Adipose tissue (tissue), 3 donors: ENCODE results near the gene OR5H14. TPM values are rescaled to one million over a fixed set of nuclear protein-coding genes. Genes with fewer than 3 reads are reported as not detected.
"Not testable (repeated sequence)": the region's sequence is repeated elsewhere in the genome, so short reads cannot be mapped to it uniquely, and the experiment has no call there.

Experiments used
- H3K27ac ChIP-seq: one replicate; pipeline ENCODE4 v1.5.1; 2013; ENCODE audit warnings: low read depth, low read length
- WGBS, 3 donors: extraction: QIAGEN DNeasy Blood & Tissue Kit; methylation state at CpG; one replicate each; pipeline ENCODE4 v1.1.7; 2013; 5-methylcytosine and 5-hydroxymethylcytosine counted together
- polyA plus RNA-seq, 3 donors: library from polyadenylated mRNA; stranded (reverse); fragments of 200-250 nt; gene quantifications; one replicate each; pipeline ENCODE4 v1.2.3, GENCODE V29; 2013
- donor health status: healthy with polysubstance abuse.
- donor health status: Bipolar disorder and iron deficiency.
- donor health status: healthy.

Gene OR5H14
- polyA plus RNA-seq: not detected

- 50 to 76% (median 67%) methylated on average over 1 of the region's 1 CpG for WGBS, 3 donors
- H3K27ac ChIP-seq: no peak within 1 kb of the TSS
Measured at GRCh38 chr3:98147179-98147578, at the start of gene OR5H14. Gene OR5H14, plus strand, starts transcription at chr3:98147479. Its CDS starts 1,907 bp downstream, at chr3:98149386.

- no peak overlapping the region for H3K27ac ChIP-seq
- 72 to 83% (median 78%) methylated on average over 4 of the region's 4 CpGs for WGBS, 3 donors
Measured at GRCh38 chr3:98099848-98100247, 47.4 kb upstream of the OR5H14 start.

- WGBS, 3 donors: 36 to 42% (median 37%) methylated on average over 1 of the region's 1 CpG
- H3K27ac ChIP-seq: no peak overlapping the region
Measured at GRCh38 chr3:98108162-98108561, 39.1 kb upstream of the OR5H14 start.

DNA sequence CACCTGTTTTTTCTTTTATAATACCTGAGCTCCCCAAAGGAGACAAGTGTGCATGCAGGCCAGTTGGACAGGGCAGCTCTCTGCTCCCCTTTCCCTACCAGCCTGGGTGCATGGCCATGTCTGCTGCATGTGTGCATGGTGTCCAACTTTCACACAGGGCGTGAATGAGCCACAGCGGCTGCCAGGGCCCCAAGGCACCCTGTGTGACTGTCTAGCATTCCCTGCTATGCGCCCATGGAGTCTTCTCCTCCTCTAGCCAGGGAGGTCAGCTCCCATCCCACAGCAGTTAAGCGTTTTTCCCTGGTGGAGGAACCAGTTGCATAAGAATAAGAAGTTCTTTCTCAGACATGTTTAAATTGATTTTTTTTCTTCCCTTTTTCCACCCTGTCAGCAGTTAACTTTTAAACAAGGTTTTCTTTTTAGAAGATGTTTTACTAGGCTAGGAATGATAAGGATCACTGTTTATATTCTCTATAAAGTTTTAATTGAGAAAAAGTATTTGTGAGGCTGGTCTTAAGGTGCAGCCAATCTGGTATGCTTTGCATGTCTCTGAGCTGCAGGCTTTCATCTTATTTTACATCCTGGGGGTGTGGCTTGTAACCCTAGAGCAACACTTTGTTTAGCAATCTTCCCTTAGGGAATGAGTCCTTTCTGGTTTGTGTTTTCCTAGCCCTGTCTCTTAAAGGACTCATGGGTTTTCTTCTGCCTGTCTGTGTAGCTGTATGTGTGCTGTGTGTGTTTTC, 37.3 kb upstream of the OR5H14 start:
- 76 to 86% (median 76%) methylated on average over 4 of the region's 4 CpGs for WGBS, 3 donors
- no peak overlapping the region for H3K27ac ChIP-seq

DNA sequence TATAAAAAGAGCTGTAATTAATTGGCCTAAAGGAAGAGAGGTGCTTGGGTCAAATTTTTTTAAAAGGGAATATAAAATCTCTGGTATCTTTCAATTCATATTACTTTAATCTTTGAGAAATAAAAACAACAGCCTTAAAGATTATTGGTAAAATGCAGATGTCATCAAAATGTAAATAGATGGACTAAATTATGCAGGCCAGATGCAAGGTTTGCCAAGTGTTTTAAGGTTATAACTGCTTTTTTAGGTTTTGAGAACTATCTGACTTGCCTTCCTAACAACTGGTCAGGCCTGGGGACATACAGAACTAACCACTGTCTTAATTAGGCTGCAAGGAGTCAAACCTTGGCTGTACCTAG, 36.8 kb upstream of the OR5H14 start:
- H3K27ac ChIP-seq: no peak overlapping the region

DNA sequence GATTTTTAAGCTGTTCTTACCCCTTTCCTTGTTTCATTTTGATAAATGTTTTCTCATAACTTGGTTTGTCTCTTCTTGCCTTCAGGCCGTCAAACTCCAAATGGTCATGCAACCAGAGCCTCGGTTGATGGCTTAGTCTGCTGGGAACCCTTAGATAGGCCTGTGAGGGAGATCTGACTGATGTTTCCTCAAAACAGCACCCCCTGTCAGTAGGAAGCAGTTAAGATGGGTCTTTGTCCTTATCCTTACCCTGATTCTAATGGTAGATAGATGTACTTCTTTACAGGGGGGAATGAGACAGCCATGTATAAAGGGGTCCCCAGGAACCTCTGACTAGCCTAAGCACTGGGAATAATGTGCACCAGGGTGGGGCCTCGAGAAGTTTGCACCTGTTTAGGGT, 33.0 kb upstream of the OR5H14 start:
- WGBS, 3 donors: 37 to 66% (median 56%) methylated on average over 3 of the region's 3 CpGs
- no peak overlapping the region for H3K27ac ChIP-seq

- 94 to 98% (median 97%) methylated on average over 1 of the region's 1 CpG for WGBS, 3 donors
- no peak overlapping the region for H3K27ac ChIP-seq
Measured at GRCh38 chr3:98115717-98116116, 31.6 kb upstream of the OR5H14 start.

DNA sequence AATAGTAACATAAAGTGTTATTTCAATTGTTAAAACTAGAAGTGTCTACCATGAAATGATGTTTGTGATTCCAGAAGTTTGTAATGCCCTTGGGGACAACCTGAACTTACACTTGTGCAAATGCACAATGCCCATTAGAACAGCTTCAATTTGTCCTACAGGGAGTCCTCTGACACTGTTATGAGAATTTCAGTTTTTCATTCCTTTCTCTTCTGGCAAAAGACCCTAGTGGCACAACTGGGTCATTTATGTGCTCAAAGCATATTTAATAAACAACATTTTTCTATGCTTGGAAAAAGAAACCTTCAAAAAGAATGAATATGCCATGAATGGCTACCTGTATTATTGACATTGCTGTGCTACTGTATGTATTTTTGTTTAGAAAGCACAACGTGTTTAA, 16.9 kb upstream of the OR5H14 start, which contains the start of gene OR5H1:
TSS of gene OR5H1 (plus strand) at position 301 of the 400 bp plus-strand sequence. CDS start 1,977 bp downstream, outside the sequence.
- WGBS, 3 donors: 49 to 83% (median 64%) methylated on average over 1 of the region's 1 CpG
- no peak within 1 kb of the TSS for H3K27ac ChIP-seq

DNA sequence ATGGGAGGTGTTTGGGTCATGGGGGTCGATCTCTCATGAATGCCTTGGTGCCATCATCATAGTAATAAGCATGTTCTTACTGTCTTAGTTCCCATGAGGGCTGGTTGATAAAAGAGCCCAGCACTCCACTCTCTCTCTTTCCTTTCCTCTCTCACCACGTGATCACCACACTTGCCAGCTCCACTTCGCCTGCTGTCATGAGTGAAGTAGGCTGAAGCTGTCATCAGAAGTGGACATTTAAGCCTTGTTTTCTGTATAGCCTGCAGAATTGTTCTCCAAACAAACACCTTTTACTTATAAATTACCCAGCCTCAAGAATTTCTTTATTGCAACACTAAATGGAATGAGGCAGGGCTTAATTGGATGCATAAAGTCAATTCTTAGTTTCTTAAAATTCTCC, 10.6 kb upstream of the OR5H14 start:
- WGBS, 3 donors: 62 to 75% (median 66%) methylated on average over 3 of the region's 3 CpGs
- H3K27ac ChIP-seq: no peak overlapping the region

DNA sequence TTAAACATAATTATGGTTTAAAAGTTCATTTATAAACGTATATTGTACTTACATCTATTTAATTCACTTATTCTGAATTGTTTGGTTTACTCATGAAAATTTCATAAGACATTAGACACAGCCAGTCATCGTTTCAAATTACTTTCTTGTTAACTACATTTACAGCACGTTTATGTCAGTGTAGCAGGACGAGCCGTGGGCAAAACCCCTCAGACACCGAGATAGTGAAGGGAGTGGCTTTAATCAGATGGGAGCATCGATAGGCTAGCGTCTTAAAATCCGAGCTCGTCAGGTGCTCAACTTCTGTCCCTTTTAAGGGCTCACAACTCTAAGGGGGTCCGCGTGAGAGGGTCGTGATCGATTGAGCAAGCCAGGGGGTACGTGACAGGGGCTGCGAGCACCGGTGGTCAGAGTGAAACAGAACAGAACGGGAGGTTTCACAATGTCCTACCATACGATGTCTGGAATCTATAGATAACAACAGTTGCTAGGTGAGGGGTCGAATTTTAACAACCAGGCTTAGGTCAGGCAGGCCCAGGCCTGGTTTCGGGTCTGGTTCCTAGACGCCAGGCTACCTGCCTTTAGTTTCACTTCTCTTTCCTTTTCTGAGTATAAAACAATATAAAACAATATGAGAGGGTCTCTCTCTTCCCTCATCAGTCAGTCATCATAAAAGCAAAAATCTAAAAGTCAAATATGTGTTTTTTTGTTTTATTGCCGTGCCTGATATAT, 9.3 kb upstream of the OR5H14 start:
- WGBS, 3 donors: 69 to 82% (median 76%) methylated on average over 20 to 23 of the region's 23 CpGs
- H3K27ac ChIP-seq: not testable (repeated sequence)

- H3K27ac ChIP-seq: no peak overlapping the region
Measured at GRCh38 chr3:98140531-98140930, 6.7 kb upstream of the OR5H14 start.

- WGBS, 3 donors: 58 to 67% (median 66%) methylated on average over 3 of the region's 3 CpGs
- no peak overlapping the region for H3K27ac ChIP-seq
Measured at GRCh38 chr3:98148751-98149150, 1.5 kb downstream of the OR5H14 start.

DNA sequence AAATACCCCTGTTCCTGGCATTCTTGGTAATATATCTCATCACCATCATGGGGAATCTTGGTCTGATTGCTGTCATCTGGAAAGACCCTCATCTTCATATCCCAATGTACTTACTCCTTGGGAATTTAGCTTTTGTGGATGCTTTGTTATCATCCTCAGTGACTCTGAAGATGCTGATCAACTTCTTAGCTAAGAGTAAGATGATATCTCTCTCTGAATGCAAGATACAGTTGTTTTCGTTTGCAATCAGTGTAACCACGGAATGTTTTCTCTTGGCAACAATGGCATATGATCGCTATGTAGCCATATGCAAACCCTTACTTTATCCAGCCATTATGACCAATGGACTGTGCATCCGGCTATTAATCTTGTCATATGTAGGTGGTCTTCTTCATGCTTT, 2.2 kb downstream of the OR5H14 start:
- WGBS, 3 donors: 75 to 86% (median 84%) methylated on average over 4 of the region's 4 CpGs
- not testable (repeated sequence) for H3K27ac ChIP-seq

GRCh38 chr3:98151241-98151640, 4.0 kb downstream of the OR5H14 start:
- H3K27ac ChIP-seq: no peak overlapping the region
- 62 to 83% (median 69%) methylated on average over 5 of the region's 5 CpGs for WGBS, 3 donors

- WGBS, 3 donors: 86 to 94% (median 93%) methylated on average over 3 of the region's 3 CpGs
- H3K27ac ChIP-seq: no peak within 1 kb of the TSS
Measured at GRCh38 chr3:98166396-98166795, 19.1 kb downstream of the OR5H14 start, which contains the start of gene OR5H15. Gene OR5H15, plus strand, starts transcription at chr3:98166696. Its CDS starts 2,004 bp downstream, at chr3:98168700.

DNA sequence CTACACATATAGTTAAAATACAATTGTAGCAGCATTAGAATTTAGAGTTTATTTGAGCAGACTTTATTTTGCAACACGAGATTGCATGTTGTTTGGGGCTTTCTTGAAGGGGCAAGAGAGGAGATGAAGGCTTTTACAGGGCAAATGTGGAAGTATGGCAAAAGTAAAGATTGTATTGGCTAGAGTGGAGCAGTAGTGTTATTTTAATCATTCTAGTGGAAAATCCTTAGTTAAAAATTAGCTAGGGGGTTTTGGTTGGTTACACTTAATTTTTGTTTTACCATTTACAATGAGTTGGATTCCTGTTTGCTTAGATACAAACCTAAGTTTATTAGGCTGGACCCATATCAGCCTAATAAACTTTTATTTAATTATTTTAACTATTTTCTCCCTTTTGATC, 23.8 kb downstream of the OR5H14 start:
- WGBS, 3 donors: 39 to 63% (median 63%) methylated on average over 1 of the region's 1 CpG
- no peak overlapping the region for H3K27ac ChIP-seq

DNA sequence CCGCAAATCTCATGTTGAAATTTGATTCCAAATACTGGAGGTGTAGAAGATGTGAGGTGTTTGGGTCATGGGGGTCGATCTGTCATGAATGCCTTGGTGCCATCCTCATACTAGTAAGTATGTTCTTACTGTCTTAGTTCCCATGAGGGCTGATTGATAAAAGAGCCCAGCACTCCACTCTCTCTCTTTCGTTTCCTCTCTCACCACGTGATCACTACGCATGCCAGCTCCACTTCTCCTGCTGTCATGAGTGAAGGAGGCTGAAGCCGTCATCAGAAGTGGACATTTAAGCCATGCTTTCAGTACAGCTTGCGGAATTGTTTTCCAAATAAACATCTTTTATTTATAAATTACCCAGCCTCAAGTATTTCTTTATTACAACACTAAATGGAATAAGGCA, 25.3 kb downstream of the OR5H14 start:
- no peak overlapping the region for H3K27ac ChIP-seq
- WGBS, 3 donors: 74 to 84% (median 82%) methylated on average over 7 of the region's 7 CpGs

GRCh38 chr3:98180319-98180890, 33.1 kb downstream of the OR5H14 start:
- 63 to 69% (median 64%) methylated on average over 3 of the region's 3 CpGs for WGBS, 3 donors
- no peak overlapping the region for H3K27ac ChIP-seq

GRCh38 chr3:98182196-98182595, 34.9 kb downstream of the OR5H14 start:
- no peak overlapping the region for H3K27ac ChIP-seq

GRCh38 chr3:98185180-98185579, 37.9 kb downstream of the OR5H14 start:
- no peak overlapping the region for H3K27ac ChIP-seq
